ENCODE results near the gene IP6K1.
A peak's percentile ranks its signal among the peaks of the same experiment; 100 is the strongest.
"Not testable (repeated sequence)": the region's sequence is repeated elsewhere in the genome, so short reads cannot be mapped to it uniquely, and the experiment has no call there.

Gene IP6K1

DNA sequence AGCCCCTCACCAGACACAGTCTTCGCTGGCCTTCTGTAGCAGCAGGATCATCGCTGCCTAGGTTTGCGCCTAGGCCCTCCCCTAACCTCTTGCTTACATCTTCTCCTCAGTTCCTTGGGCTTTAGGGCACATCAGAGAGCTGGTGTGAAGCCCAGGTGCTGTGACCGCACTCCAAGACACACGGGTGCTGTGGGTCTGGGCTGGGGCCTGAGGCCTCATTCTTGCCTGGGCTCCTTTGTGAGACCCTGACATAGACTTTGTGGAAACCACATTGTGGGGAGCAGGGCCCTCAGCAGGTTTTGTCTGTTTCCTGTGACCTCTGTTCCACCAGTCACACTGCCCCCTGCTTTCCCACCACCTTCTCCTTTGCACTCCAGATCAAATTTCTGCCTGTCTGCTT, 74.9 kb downstream of the IP6K1 start:
- no peak for DNase-seq (ENCODE audit: low spot score)

DNA sequence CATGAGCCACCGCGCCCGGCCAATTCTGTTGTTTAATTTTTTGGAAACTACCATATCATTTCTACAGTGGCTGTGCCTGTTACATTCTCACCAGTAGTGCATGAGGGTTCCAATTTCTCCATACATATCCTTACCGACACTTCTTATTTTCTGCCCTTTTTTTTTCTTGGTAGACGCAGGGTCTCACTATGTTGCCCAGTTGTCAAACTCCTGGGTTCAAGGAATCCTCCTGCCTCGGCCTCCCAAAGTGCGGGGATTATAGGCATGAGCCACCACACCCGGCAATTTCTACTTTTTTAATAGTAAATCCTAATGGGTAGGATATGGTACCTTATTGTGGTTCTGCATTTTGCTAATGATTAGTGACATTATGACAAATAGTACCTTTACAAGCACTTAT, 76.5 kb downstream of the IP6K1 start:
- no peak for DNase-seq (ENCODE audit: low spot score)

DNA sequence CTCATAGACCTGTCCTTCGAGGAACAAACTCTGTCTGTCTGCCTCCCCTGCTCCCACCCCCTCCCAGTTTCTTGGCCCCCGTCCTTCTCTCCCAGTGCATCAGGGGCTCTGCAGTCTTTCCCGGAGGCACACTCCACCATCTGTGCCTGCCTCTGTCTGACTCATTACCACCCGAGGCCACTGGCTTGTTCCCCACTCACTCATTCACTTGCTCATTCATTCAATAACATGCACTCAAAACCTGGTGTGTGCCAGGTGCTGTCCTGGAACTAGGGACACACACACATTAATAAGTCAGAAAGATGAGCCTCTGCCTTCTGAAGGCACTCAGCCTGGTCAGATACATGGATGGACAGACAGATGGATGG, 79.2 kb downstream of the IP6K1 start:
- no peak for DNase-seq (ENCODE audit: low spot score)

DNA sequence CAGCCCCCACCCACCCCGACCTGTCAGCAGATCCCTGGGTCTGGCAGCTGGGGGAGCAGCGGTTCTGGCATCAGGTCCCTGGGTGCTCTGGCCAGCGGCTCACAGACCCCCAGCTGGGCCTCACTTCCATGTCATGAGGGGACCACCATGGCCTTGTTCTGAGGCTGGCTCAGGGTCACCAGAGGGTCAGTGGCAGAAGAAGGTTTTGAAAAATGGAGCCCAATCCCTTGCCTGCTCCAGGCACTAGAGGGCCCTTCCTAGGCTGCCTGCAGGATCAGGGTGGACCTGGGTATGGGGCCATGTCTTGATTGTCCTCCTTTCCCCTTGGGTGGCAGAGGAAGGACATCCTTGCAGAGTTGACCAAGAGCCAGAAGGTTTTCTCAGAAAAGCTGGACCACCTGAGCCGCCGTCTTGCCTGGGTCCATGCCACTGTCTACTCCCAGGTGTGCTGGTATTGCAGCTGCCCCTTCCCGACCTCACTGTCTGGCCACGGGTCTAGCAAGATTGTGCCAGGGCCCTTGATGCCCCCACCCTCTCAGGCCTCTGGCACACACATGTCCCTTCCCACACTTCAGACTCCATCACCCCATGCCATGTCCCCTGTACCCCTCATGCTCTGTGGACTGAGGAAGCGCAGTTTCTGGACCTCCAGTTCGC, 79.8 kb downstream of the IP6K1 start:
- DNase-seq (ENCODE audit: low spot score) = no peak

DNA sequence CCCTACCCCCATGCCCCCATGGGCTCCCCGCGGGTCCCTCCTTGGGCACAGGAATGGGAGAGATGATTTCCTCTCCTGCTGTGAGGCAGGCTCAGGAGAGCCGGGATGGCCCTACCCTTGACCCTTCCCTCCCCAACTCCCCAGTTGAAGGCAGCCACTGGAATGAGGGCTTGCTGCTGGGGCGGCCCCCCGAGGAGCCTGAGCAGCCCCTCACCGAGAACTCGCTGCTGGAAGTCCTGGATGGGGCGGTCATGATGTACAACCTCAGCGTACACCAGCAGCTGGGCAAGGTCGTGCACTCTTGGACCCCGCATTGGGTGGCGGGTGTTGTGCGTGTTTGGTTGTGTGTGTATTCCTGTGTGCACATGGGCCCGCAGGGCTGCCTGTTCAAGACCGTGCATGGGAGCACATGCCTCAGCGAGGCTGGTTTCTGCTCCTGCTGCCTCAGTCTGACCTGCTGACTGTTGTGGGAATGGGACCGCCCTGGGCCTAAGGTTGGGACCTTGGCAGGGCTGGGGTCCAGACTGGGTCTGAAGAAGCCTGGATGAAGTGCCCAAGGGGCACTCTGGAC, 80.9 kb downstream of the IP6K1 start:
- no peak for DNase-seq (ENCODE audit: low spot score)

DNA sequence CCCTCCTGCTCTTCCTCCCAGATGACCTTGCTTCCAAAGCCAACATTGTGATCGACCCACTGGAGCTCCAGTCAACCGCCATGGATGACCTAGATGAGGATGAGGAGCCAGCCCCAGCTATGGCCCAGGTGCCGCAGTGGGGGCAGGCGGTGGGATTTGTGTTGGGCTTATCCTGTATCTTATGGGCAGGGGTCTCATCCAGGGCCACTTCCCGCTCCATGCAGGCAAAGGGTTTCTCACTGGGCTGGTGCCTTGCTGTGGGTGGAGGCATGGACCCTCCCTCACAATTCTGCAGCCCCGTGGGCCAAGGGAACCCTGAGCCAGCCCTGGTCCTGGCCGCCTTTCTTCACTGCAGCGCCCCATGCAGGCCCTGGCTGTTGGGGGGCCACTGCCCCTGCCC, 81.7 kb downstream of the IP6K1 start:
- DNase-seq (ENCODE audit: low spot score) = no peak

DNA sequence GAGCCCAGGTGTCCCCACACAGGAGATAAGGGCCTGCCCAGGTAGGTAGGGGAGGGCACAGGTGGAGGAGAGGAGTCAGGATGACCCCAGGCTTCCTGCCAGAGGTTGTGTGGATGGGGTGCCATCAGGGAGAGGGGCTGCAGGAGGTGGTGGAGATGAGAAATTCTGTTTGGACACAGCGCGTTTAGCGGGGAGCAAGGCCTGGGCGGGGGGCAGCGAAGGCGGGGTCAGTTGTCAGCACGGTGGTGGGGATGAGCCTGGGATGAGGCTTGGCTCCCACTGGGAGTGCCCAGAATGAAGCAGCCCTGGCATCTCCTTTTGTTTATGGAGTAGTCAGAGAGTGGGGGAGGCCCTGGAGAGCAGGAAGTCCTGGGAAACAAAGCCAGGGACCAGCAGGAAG, 82.4 kb downstream of the IP6K1 start:
- DNase-seq (ENCODE audit: low spot score) = no peak

DNA sequence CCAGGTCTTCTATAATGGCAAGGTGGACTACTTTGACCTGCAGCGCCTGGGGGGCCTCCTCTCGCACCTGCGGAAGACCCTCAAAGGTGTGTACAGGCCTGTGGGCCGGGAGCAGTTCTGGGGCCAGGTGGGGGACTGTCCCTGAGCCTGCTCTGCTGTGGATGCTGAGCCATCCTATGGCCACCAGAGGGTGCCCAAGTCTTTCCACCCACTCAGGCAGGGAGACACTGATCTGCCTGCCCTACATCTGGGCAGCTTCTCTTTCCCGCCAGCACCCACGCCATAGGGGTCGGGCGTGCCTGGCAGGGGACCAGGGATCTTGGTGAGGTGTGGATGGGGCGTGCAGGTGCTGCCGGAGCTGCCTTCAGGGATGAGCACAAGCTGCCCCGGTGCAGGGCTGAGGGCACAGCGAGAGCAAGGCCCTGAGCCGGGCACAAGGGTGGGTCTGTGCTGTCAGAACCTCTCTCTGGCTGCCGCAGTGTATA, 82.9 kb downstream of the IP6K1 start:
- peak; percentile 62 for DNase-seq (ENCODE audit: low spot score)

DNA sequence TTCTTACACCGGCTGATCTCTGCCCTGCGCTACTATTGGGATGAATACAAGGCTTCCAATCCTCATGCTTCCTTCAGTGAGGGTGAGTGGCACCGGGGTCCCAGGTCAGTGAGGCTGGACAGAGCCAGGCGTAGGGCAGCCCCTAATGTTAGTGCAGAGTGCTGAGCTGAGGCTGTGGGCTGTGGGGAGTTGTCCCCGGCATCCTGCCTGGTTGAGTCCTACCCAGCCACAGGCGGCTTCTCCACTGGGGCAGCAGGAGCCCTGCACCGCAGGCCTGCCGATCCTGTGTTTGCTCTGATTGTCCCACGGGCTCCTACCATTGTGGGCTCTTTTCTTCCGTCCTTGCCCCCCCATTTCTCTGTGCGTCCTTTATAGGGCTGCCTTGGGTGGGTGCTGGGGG, 83.7 kb downstream of the IP6K1 start:
- DNase-seq (ENCODE audit: low spot score) = no peak

DNA sequence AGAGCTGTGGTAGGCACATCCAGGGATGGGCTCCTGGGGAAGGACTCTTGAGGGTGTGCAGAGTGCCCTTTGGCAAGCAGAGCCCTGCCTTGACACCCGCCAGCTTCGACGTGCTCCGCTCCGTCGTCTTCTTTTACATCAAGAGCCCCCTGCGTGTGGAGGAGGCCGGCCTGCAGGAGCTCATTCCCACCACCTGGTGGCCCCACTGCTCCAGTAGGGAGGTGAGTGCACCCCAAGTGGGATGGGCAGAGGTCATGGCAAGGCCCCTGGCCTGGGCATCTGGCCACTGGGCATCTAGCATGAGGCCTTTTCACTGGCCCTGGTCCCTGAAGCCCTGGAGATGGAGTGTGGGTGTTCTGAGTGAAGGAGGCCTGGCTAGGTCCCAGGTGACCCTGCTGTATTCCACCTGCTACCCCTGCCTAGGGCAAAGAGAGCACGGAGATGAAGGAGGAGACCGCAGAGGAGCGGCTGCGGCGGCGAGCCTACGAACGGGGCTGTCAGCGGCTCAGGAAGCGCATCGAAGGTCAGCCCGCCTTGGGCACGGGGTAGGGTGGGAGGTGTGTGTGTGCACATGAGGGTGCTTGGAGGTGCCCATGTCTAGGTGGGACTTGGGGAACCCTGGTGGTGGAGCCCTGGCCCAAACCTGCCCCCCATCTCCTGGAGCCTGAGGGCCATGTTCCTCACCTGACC, 84.8 kb downstream of the IP6K1 start:
- peak; percentile 8 for DNase-seq (ENCODE audit: low spot score)

DNA sequence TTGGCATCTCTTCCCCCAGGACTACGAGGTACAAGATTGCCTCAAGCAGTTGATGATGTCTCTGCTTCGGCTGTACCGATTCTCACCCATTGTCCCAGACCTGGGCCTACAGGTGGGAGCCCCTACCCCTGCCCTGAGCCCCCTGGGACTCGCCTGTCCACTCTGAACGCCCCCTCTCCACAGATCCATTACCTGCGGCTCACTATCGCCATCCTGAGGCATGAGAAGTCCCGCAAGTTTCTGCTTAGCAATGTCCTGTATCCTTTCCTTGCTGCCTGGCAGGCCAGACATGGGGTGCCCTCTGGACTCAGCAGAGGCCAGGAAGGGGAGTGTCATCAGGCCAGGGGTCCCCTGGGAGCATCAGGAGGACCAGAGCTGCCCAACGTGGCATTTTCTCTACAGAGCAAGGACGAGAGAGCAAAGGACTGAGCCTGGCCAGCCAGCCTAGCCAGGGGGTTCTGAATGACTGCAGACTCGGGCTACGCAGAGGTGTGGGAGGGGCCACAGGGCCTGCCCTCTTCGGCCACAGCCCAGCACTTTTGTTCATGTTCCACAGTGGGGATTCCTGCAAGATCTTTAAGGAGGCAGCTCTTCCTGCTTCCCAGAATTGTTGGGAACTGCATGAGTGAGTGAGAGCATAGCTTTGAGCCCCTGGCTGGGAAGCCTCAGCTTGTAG, 85.8 kb downstream of the IP6K1 start:
- no peak for DNase-seq (ENCODE audit: low spot score)

DNA sequence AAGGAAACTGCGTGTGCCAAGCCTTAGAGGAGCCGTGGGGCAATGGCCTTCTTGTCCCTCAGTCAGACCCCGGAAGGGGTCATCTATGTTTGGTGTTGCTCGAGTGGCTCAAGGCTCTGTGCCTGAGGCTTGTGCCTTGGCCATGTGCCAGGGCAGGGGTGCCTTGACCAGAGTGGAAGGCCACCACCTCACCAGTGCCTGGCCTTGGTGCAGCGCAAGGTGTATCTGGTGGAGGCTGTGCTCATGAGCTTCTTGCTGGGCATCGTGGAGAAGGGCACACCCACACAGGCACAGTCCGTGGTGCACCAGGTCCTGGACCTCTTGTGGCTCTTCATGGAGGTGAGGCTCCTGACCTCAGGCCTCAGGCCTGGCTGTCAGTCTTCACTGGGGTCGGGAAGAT, 86.3 kb downstream of the IP6K1 start:
- no peak for DNase-seq (ENCODE audit: low spot score)

DNA sequence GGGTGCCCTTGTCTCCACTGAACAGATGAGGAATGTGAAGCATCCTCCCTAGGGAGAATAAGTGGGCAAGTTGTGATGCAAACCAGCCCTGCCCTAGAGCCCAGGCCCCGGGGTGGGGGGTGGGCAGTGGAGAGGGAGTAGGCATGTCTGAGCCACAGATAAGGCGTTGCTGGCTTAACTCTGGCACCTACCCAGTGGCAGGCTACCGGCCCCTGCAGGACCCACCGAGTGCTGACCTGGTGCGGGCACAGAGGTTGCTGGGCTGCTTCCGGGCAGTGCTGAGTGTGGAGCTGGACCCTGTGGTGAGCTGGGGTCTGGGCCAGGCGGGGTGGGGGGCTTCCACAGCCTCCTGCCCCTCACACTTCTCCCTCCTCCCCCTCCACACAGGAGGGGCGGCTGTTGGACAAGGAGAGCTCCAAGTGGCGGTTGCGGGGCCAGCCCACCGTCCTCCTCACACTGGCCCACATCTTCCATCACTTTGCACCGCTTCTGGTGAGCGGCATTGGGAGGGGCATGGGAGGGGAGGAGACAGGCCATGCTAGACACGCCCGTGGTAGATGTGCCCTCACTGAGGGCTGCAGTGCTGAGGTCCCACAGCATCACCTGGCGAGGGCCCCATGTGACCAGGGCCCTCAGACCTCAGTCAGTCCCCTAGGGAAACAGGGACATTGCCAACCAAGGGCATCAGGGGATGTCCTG, 86.9 kb downstream of the IP6K1 start:
- no peak for DNase-seq (ENCODE audit: low spot score)

DNA sequence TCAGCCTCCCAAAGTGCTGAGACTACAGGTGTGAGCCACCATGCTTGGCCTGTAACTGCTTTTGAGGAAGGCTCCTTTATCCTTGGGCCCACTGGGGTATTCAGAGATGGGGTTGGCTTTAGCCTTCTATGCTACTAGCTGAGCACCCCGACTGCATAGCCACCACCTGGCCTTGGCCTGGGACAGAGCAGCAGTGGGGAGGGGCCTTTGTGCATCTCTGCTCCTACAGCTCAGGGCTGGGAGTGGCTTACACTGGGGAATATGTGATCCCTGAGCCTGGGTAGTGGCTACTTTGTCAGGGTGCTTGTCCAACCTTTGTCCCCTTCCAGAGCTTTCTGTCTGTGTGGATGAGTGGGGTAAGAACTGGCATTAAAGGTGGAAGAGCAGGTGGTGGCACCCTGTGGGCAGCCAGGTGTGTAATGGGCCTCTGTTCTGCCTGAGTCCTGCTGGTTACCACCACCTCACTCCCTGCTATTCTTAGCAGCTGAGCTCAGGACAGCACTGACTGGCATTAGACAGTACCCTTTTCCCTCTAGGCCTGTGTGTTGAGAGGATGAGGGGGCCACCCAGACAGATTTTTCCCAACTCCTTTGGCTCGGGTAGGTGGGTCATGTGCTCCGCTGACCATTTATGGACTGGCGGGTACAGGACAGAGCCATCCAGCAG, 90.9 kb downstream of the IP6K1 start:
- not testable (repeated sequence) for DNase-seq (ENCODE audit: low spot score)

DNA sequence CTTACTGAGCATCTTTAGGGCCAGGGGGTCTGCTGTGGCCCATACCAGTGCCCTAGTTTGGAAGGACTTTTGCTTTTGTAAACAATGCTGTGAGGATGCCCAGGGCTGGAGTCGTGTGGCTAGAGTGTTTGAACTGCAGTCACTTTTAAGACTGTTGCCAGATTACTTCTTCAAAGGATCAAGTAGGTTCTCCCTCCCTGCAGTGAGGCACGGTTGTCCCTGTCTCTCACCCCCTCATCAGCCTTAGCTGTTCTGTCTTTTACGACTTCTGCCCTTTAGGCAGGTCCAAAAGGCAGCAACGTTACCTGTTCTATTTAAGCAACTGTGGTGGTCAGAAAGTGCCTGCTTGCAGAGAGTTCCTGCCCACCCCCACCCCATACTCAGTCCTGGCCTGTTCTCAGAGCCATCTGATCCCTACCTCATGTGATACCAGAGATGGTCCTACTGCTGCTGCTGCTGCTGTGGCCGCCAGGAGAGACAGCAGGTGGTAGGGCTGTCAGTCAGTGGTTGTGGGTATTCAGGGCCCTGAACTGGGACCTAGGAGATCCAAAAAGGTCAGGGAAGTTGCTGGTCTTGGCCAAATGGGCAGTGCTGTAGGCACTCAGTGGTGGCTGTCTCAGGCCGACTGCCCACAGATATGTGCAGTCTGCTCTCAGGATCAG, 91.8 kb downstream of the IP6K1 start:
- not testable (repeated sequence) for DNase-seq (ENCODE audit: low spot score)

DNA sequence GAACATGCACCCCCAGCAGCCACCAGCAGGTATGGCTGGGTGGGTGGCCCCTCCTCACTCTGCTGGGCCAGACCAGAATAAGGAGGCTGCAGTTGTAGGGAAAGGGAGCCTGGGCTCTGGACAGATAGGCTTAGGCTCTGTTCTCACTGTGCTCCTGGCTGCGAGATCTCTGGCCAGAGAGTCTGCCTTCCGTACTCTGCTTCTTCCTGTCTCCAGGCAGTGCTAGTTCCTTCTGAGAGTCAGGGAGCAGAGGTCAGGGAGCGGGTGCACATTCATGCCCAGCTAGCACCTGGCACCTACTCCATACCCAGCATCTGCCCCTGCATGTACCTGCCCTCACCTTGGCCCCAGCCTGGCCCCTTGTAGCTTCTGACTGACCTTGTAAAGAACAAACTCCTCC, 94.9 kb downstream of the IP6K1 start:
- not testable (repeated sequence) for DNase-seq (ENCODE audit: low spot score)

DNA sequence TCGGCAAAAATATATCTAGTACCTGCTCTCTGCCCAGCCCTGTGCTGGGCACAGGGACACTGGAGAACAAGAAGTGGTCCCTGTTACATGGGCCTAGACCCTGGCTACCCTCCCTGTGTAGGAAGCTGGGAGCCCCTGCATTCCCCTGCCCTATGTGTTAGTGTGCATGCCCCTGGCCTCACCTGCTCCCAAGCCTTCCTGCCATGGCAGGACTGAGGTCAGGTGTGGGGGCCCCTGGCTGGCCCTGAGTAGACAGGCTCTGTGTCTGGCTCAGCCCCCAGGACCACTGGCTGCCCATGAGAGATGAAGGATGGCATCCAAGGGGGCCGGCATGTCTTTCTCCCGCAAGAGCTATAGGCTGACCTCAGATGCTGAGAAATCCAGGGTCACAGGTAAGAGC, 95.5 kb downstream of the IP6K1 start:
- not testable (repeated sequence) for DNase-seq (ENCODE audit: low spot score)

DNA sequence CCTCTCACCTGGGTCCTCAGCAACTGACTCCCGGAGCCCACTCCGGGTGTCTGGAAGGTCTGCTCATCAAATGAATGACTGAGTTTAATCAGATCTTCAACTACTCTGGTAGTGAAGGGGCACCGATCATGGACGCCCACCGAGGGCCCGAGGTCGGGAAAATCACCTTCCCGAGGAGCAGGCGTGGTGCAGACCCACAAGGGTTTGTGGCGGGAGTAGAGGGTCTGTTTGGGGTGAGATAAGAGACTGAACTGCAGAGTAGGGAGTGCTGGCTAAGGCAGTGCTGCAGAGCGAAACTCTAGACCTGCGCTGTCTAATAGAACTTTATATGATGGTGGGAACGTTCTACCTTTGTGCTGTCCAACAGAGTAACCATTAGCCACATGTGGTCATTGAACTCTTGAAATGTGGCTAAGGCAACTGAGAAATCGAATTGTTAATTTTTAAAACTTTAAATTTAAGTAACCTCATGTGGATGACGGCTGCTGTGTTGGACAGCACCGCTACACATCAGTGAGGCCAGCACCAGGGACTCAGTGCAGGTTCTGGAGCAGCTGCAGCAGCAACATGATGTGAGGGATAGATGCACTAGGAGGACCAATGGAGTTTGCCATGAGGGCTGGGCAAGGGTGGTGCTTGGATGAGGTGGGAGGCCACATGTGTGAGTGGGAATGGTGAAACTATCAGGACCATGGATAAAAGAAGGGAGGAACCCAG, 96.3 kb downstream of the IP6K1 start:
- DNase-seq (ENCODE audit: low spot score) = not testable (repeated sequence)

DNA sequence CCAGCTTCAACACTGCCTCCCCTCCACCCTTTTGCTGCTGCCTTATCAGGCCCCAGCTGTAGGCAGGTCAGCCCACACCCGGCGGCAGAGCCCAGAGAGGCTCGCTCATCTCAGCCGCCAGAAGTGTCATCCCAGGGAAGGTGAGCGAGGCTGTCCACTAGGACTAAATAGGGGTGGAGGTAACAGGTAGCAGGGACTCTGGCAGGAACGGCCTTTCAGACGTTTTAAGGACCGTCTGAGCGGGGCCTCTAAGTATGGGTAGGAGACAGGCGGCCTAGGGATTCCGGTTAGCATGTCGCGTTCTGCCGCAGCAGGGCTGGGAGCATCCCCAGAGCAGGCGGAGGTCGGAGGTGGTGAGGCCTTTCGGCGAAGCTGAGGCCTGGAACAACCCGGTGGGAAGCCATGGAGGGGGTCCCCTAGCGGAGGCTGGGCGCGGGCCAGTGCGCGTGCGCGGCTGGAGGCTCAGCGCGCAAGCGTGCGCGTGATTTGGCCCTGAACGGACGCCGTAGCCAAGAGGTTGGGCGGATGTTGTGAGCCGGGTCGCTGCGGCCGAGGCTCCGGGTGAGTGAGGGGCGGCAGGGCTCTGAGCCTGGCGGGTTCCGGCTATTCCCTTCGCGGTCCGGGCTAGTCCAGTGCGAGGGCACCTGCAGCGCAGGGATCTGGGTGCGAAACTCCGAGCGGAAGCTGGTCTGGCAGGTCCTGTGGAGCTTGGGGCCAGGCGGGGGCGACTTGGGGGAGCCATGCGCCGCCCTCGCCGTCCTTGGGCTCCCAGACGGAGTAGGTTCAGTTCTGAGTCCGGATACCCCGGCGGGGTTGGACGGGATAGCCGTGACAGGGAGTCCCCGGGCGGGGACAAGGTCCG, 97.1 kb downstream of the IP6K1 start, which contains the start of the genes MST1 and RNF123:
Gene MST1, minus strand, starts transcription at position 429 of the 862 bp plus-strand sequence. CDS start 783 bp downstream, outside the sequence.
Gene RNF123, plus strand, starts transcription at position 512 of the 862 bp plus-strand sequence. CDS start 1,609 bp downstream, outside the sequence.
- peak; percentile 81 for DNase-seq (ENCODE audit: low spot score)

All from kidney capillary endothelial cell (primary cell).